Stimulated activated CD4-positive, alpha-beta T cell treated with anti-CD3 and anti-CD28 coated beads, Interleukin-4, amount 100 ng/mL, for 4 hours (primary cell): Measurements from ENCODE around the gene SERPINB3.
"Not testable (repeated sequence)": the region's sequence is repeated elsewhere in the genome, so short reads cannot be mapped to it uniquely, and the experiment has no call there.

ENCODE experiments used
- DNase-seq, 2 experiments: peaks; one replicate each; pipeline ENCODE4 v3.0.0-alpha.2; 2020

SERPINB3 gene

DNA sequence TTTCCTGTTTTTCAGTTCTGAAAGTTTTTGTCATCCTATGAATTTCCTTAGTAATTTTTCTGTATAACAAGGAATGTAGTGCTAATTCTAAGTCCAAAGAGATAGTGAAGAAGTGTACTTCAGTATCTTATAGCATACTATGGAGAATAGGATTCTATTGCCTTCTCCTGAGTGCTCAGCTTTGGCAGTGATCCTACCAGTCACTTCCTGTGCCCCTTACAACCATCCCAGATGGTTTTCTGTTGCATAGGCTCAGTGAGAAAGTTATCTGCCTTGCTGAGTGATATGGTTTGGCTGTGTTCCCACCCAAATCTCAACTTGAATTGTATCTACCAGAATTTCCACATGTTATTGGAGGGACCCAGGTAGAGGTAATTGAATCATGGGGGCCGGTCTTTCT, 17.0 kb downstream of the SERPINB3 start:
- DNase-seq, result not testable (repeated sequence)

DNA sequence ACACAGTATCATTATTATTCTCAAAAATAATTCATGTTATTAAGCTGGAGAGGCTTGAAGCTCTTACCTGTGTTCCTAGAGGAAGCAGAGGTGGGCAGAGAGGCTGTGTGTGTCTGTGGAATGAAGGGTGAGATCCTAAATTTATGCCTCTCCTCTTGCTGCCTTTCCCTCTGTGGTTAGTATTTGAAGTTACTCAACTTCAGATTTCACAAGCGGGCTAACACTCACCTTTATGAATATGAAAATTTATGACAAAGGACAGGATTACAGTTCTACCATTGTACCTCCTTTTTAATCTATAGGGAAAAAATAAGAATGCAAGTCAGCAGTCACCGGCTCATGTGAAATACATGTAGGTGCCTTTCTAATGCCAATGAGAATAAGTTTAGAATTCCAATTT, 17.6 kb downstream of the SERPINB3 start, which contains the start of gene SERPINB4:
Gene SERPINB4, minus strand, starts transcription at position 115 of the 400 bp plus-strand sequence. CDS start 679 bp downstream, outside the sequence.
- not testable (repeated sequence) for DNase-seq

DNA sequence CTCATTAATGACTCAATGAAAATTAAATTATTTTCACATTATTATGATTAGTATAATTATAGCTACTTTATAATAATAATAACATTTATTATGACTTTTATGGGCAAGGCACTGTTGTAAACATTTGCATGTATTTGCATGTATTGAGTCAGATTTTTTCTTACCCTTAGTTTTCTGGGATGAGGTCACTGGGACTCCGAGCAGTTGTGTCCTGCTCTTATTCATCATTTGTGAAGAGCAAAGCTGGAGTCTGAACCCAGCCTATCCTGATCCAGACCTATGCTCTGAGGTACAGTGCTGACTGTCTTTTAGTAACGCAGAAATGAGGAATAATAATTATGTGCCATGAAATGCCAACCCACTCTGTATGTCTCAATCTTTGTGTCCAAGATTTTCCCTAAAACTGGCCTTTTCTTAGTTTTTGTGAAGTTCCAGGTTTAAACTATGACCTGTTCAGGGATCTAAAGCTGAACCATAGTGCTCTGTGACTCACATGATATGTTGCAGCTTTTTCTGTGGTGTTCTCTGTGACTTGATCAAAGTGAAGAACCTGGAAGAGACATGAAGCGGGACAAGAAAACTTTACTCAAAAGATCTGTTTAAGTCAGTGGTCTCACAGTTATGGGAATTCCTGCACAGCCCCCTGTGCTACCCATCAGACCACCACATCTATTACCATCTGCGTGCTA, 18.9 kb downstream of the SERPINB3 start:
- DNase-seq, result not testable (repeated sequence)

DNA sequence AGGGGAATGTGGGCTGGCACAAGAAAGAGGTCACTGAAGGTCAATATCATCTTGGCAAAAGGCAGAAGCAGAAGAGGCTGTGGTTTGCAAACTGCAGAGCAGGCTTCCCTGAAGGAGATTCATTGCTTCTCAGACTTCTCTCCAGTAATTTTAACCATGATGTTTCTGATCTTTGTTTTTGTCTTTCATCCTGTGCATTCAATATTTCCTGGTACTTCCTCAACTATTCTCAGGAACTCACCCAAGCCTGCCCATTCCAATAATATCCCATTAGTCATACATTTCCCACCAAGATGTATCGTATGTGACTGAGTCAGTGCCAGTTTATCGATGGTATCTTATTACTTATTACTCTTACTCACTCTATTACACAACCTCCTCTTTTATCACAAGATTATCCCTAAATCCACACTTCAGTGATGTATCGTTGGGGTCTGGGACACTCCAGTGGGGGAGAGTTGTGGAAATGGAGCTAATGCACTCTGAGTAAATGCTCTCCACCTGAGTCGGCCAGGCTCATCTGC, 20.5 kb downstream of the SERPINB3 start:
- DNase-seq, result not testable (repeated sequence)

DNA sequence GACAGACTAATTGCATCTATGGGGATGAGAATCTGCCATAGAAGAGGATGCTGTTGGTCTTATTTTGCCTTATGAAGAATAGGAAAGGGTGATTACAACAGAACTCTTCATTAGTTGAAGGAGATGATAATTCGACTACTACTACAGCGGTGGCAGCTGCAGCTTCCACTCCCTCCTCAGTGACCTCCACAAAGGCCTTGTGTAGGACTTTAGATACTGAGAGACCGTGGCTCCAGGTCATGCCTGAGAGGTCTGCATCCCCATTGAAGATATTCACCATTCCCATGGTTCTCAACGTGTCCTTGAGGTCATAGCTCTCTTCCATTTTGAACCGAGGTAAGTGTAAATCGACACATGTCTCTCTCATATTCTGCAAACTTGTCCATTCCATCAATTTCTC, 24.0 kb downstream of the SERPINB3 start:
- DNase-seq, result no peak

DNA sequence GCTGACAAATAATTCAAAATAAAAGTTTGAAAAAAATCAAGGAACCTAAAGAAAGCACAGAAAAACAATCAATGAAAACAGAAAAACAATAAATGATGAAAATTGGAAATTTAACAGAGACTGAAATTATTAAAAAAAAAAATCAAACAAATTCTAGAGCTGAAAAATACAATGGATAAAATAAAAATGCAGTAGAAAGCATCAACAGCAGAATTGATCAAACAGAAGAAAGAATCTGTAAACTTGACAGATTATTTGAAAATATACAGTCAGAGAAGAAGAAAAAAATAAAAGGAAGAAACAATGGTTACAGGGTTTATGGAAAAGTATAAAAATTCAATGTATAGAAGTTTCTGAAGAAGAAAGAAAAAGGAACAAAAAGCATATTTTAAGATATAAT, 33.9 kb downstream of the SERPINB3 start:
- no peak for DNase-seq

DNA sequence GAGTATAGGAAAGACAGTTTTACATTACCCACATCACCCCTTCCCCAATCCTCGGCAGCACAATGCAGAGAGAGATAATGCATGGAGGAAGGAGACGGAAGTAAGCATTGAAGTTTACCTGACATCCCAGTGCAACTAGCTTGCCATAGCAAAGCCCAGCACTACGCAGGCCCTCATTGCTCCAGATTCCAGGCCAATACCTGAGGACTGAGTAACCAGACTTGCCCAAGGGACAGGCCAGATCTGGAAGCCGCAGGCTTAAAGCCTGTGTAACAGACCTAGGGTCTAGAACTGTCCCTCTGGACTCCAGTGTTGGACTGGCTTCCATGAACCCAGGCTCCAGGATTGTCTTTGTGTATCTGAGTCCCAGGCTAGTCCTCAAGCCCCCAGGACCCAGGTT, 35.3 kb downstream of the SERPINB3 start:
- DNase-seq, result no peak

DNA sequence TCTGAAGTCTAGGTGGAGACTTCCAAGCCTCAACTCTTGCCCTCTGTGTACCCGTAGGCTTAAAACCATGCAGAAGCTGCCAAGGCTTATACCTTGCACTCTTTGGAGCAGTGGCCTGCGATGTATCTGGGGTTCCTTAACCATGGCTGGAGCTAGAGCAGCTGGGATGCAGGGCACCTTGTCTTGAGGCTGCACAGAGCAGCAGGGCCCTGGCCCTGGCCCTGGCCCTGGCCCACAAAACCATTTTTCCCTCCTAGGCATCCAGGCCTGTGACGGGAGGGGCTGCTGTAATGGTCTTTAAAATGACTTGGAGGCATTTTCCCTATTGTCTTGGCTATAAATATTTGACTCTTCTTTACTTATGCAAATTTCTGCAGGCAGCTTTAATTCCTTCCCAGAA, 36.8 kb downstream of the SERPINB3 start:
- DNase-seq, result no peak

DNA sequence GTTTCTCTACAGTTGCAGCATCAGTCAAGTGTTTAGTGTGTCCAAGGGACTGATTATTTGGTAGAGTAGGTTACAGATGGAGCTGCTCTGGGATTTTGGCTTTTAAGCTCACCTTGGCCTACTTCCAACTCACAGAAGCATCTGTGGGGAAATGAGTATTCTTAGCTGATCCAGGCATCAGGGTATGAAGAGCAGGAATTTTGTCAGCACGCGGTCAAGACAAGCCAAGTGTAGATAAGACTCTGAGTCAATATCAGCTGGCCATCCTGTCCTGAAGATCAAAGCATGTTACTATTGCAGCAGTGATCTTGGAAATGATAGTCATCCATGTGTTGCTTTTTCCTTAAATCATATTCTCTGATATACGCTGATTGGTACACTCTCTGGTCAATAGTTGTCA, 42.0 kb downstream of the SERPINB3 start:
- no peak for DNase-seq

DNA sequence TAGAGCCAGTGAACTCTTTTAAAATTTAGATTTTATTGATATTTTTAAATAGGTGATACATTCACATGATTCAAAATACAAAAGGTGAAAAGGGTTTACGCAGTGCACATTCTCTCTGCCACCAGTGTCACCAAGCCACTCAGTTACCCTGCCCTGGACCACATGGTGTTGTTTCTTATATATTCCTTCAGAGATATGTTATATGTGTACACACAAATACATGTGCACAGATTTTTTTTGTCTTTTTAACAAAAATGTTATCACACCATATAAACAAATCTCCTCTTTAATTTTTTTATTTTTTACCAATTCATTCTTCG, 43.8 kb downstream of the SERPINB3 start:
- no peak for DNase-seq

DNA sequence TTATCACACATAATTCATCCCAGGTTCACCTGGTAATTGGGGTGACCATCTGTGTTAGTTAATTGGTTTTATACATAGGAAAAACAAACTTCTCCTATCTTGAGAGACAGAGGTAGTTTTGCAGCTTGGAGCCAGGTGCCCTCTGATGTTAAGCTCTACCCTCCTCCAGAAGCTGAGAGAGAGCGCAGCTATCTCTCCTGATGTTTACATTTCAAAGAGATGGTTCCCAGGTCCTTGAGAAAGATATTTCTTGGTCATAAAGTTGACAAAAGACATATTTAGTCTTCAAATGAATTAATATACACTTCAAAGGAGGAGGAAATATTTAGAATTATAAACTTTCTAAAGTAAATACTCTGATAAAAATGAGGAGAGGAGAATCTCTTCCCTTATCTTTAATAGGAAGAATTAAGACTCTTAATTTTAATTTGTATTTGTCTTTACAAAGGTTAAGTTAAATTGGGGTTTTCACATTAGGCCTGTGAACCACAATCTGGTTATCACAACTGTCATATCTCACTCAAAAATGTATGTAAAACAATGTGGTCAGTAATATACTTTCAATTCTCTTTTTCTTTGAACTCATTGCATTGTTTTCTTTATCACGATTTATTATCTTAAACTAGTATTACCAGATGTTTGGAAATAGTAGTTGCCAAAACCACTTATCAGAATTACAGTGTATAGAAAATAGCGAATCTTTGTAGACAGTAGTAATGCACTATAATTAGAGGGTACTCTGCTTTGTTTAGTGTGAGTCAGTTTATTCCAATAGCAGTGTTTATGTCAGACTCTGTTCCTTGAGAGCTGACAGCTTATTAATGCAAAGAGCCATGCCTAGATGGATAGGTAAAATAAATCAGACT, 44.4 kb downstream of the SERPINB3 start:
- no peak for DNase-seq

DNA sequence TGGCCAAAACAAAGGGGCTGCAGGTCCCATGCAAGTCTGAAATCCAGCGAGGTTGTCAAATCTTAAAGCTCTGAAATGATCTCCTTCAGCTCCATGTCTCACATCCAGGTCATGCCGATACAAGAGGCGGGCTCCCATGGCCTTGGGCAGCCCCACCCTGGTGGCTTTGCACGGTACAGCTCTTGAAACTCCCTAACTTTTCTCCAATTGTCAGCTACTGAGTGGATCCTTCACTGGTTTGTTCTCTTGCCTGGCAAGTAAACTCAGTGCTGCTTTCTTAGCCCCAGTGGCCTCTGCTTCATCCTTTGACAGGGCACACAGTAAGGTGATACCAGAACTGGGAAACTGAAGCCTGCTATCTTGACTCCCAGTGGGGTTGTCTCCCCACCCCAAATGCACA, 48.3 kb downstream of the SERPINB3 start:
- DNase-seq, result no peak

DNA sequence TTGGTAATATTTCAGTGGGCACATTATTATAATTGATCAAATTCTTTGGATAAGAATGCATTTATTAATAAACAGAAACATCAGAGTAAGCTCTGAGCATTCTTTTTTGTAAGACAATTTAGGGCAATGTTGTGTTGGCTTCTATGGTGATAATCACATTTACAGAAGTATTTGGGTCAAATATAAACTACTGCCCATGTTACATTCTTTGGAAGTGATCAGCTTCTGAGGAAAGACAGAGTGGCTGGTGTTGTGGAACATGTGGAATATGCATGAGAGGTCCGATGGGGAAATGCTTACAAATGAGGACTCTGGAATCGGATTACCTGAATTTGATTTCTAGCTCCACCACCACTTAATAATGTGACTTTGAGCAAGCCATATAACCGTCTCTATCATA, 55.2 kb downstream of the SERPINB3 start:
- DNase-seq, result no peak
